ENCODE results near the gene TSC22D3.

TSC22D3 gene

GRCh38 chrX:107729558-107730297, 45.9 kb downstream of the TSC22D3 start:
- DNase-seq: no peak

GRCh38 chrX:107728371-107729099, 47.1 kb downstream of the TSC22D3 start:
- no peak for DNase-seq

GRCh38 chrX:107726816-107727534, 48.6 kb downstream of the TSC22D3 start:
- DNase-seq: no peak

- DNase-seq: no peak
These were observed 49.6 kb downstream of the TSC22D3 start for GRCh38 chrX:107725761-107726555.

- DNase-seq: no peak
These were observed 50.9 kb downstream of the TSC22D3 start for GRCh38 chrX:107724653-107725052.

- DNase-seq: no peak
These were observed 52.1 kb downstream of the TSC22D3 start for GRCh38 chrX:107723511-107723910.

GRCh38 chrX:107721966-107722707, 53.5 kb downstream of the TSC22D3 start:
- DNase-seq: no peak

- no peak for DNase-seq
These were observed 54.3 kb downstream of the TSC22D3 start for GRCh38 chrX:107721318-107721717.

- no peak for DNase-seq
These were observed 57.4 kb downstream of the TSC22D3 start for GRCh38 chrX:107718156-107718621.

- DNase-seq: peak; percentile 25
These were observed 58.5 kb downstream of the TSC22D3 start for GRCh38 chrX:107716816-107717700.

GRCh38 chrX:107716118-107716684, 59.4 kb downstream of the TSC22D3 start:
- DNase-seq: peak; percentile 24

- no peak for DNase-seq
These were observed 60.1 kb downstream of the TSC22D3 start for GRCh38 chrX:107715331-107716117.

GRCh38 chrX:107714206-107714891, 61.2 kb downstream of the TSC22D3 start:
- peak; percentile 6 for DNase-seq

- peak; percentile 15 for DNase-seq
These were observed 61.9 kb downstream of the TSC22D3 start for GRCh38 chrX:107713543-107714205.

- no peak for DNase-seq
These were observed 62.4 kb downstream of the TSC22D3 start for GRCh38 chrX:107713203-107713542.

GRCh38 chrX:107712231-107713202, 63.1 kb downstream of the TSC22D3 start:
- no peak for DNase-seq

- DNase-seq: no peak
These were observed 63.9 kb downstream of the TSC22D3 start for GRCh38 chrX:107711521-107712181.
